RKO (cell line): Measurements from ENCODE around the gene SLC43A3.

Source experiments
- DNase-seq: peaks from one replicate; pipeline ENCODE4 v3.0.0-alpha.2; 2016; ENCODE audit warnings: low spot score

Gene SLC43A3

GRCh38 chr11:57427727-57428082, 784 bp upstream of the SLC43A3 start:
- DNase-seq = no peak

- DNase-seq = no peak
These were observed 437 bp downstream of the SLC43A3 start for GRCh38 chr11:57426439-57426928.

GRCh38 chr11:57425565-57426438, 1.1 kb downstream of the SLC43A3 start:
- no peak for DNase-seq

- DNase-seq = peak; percentile 57
These were observed 1.9 kb downstream of the SLC43A3 start for GRCh38 chr11:57424792-57425564.

- no peak for DNase-seq
These were observed 2.7 kb downstream of the SLC43A3 start for GRCh38 chr11:57424137-57424791.

GRCh38 chr11:57422669-57423068, 4.3 kb downstream of the SLC43A3 start:
- DNase-seq = no peak

- no peak for DNase-seq
These were observed 5.1 kb downstream of the SLC43A3 start for GRCh38 chr11:57421805-57422204.

GRCh38 chr11:57421066-57421465, 5.9 kb downstream of the SLC43A3 start:
- no peak for DNase-seq

GRCh38 chr11:57419146-57419545, 7.8 kb downstream of the SLC43A3 start:
- no peak for DNase-seq

- DNase-seq = no peak
These were observed 8.8 kb downstream of the SLC43A3 start for GRCh38 chr11:57418131-57418530.

- no peak for DNase-seq
These were observed 9.9 kb downstream of the SLC43A3 start for GRCh38 chr11:57417056-57417455.

GRCh38 chr11:57416436-57416835, 10.5 kb downstream of the SLC43A3 start:
- DNase-seq = no peak

- no peak for DNase-seq
These were observed 12.2 kb downstream of the SLC43A3 start for GRCh38 chr11:57414612-57415212.

GRCh38 chr11:57413681-57414080, 13.2 kb downstream of the SLC43A3 start:
- no peak for DNase-seq

- DNase-seq = no peak
These were observed 16.6 kb downstream of the SLC43A3 start for GRCh38 chr11:57410287-57410686.

GRCh38 chr11:57409321-57410100, 17.4 kb downstream of the SLC43A3 start:
- DNase-seq = no peak

GRCh38 chr11:57408771-57409170, 18.1 kb downstream of the SLC43A3 start:
- no peak for DNase-seq

- no peak for DNase-seq
These were observed 18.9 kb downstream of the SLC43A3 start for GRCh38 chr11:57407941-57408475.

GRCh38 chr11:57407010-57407920, 19.7 kb downstream of the SLC43A3 start:
- DNase-seq = no peak

GRCh38 chr11:57406337-57406904, 20.5 kb downstream of the SLC43A3 start:
- no peak for DNase-seq
